HEK293T (cell line): ENCODE measurements around the gene ERCC3.

Experiments
- FOXA1 ChIP-seq: fragments of 450-650 bp; IDR thresholded peaks from 2 replicates; pipeline ENCODE4 v1.6.1; 2016; ENCODE audit warnings: mild to moderate bottlenecking
- FOXK2 ChIP-seq: fragments of 450-650 bp; IDR thresholded peaks from 2 replicates; pipeline ENCODE4 v1.6.1; 2016; ENCODE audit warnings: mild to moderate bottlenecking
- FOXM1 ChIP-seq: fragments of 450-650 bp; IDR thresholded peaks from 2 replicates; pipeline ENCODE4 v1.6.1; 2017; ENCODE audit warnings: mild to moderate bottlenecking, borderline replicate concordance
- HDGF ChIP-seq: fragments of 450-650 bp; IDR thresholded peaks from 2 replicates; pipeline ENCODE4 v1.6.1; 2017; ENCODE audit warnings: antibody characterized with exemption, borderline replicate concordance
- LEF1 ChIP-seq: fragments of 450-650 bp; IDR thresholded peaks from 2 replicates; pipeline ENCODE4 v1.6.1; 2017; ENCODE audit warnings: mild to moderate bottlenecking, borderline replicate concordance
- SP1 ChIP-seq: fragments of 450-650 bp; IDR thresholded peaks from 2 replicates; pipeline ENCODE4 v1.6.1; 2017
- ZNF384 ChIP-seq: fragments of 450-650 bp; IDR thresholded peaks from 2 replicates; pipeline ENCODE4 v1.6.1; 2016

GRCh38 chr2:127261804-127262406 is 32.0 kb downstream of the ERCC3 start:
- TF ChIP-seq LEF1 (no peak), FOXA1 (no peak), FOXK2 (no peak), SP1 (no peak), ZNF384 (no peak), HDGF (no peak), FOXM1 (no peak)
